Vagina (tissue), 2 donors: ENCODE data around the gene ZNF787.

ENCODE experiments used
- POLR2A ChIP-seq, 2 donors: fragments of 450-650 bp; IDR thresholded peaks; one replicate each; pipeline ENCODE4 v1.6.1; 2017; ENCODE audit warnings: antibody characterized with exemption in 2 of 2, mild to moderate bottlenecking in 2 of 2, moderate library complexity in 2 of 2
- TF ChIP-seq, protein P1 (sequence below), 3 experiments: fragments of 450-650 bp in 2 of 3; fragments of 200-600 bp in 1 of 3; sonication (generic) in 1 of 3; IDR thresholded peaks; one replicate each; pipeline ENCODE4 v1.5.1; 2017 to 2019; ENCODE audit warnings: antibody characterized with exemption in 3 of 3, mild to moderate bottlenecking in 2 of 3, moderate library complexity in 2 of 3

DNA sequence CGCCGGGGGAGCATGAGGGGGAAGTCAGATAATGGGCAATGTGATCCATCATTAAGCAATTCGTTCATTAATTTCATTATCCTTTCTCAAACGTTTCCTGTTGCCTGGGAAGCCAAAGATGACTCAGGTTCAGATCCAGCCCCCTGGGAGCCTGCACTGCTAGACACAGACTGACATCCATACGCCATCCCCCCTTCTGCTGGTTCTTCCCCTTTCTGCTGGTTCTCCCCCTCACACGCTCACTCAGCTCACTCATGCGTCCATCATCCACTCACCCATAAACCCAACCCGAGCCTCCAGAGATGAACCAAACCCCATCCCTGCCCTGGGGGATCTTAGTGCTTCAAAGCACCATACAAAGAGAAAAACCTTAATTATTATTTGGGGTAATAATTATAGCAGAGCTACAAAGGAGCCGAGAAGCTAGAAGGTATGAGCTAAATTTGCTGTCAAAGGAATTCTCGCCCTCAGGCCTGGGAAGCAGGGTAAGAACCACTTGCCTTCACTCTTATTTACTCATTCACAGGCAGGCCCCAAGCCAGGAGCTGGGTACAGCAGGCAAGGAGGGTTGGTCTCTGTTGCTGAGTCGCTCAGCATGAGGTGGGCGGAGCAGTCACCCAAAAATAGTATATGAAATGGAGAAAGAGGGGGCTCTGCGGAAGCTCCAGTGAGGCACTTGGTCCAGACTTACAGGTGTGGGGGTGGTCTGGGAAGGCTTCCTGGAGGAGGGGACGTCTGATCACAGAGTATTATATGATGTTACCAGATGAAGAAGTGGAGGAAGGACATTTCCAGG is 13.0 kb upstream of the ZNF787 start:
- TF ChIP-seq, protein P1, sequence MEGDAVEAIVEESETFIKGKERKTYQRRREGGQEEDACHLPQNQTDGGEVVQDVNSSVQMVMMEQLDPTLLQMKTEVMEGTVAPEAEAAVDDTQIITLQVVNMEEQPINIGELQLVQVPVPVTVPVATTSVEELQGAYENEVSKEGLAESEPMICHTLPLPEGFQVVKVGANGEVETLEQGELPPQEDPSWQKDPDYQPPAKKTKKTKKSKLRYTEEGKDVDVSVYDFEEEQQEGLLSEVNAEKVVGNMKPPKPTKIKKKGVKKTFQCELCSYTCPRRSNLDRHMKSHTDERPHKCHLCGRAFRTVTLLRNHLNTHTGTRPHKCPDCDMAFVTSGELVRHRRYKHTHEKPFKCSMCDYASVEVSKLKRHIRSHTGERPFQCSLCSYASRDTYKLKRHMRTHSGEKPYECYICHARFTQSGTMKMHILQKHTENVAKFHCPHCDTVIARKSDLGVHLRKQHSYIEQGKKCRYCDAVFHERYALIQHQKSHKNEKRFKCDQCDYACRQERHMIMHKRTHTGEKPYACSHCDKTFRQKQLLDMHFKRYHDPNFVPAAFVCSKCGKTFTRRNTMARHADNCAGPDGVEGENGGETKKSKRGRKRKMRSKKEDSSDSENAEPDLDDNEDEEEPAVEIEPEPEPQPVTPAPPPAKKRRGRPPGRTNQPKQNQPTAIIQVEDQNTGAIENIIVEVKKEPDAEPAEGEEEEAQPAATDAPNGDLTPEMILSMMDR (IDR thresholded peaks at IDR 0.05) = no peak
- TF ChIP-seq POLR2A (IDR thresholded peaks at IDR 0.05) = no peak
